ENCODE measurements around the gene SPOCK2. TPM values are rescaled to one million over a fixed set of nuclear protein-coding genes. Genes with fewer than 3 reads are reported as not detected.
"Not testable (repeated sequence)": the region's sequence is repeated elsewhere in the genome, so short reads cannot be mapped to it uniquely, and the experiment has no call there.

Gene SPOCK2, protein sequence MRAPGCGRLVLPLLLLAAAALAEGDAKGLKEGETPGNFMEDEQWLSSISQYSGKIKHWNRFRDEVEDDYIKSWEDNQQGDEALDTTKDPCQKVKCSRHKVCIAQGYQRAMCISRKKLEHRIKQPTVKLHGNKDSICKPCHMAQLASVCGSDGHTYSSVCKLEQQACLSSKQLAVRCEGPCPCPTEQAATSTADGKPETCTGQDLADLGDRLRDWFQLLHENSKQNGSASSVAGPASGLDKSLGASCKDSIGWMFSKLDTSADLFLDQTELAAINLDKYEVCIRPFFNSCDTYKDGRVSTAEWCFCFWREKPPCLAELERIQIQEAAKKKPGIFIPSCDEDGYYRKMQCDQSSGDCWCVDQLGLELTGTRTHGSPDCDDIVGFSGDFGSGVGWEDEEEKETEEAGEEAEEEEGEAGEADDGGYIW
- total RNA-seq: 139 and 142 TPM in 2 replicates

DNA sequence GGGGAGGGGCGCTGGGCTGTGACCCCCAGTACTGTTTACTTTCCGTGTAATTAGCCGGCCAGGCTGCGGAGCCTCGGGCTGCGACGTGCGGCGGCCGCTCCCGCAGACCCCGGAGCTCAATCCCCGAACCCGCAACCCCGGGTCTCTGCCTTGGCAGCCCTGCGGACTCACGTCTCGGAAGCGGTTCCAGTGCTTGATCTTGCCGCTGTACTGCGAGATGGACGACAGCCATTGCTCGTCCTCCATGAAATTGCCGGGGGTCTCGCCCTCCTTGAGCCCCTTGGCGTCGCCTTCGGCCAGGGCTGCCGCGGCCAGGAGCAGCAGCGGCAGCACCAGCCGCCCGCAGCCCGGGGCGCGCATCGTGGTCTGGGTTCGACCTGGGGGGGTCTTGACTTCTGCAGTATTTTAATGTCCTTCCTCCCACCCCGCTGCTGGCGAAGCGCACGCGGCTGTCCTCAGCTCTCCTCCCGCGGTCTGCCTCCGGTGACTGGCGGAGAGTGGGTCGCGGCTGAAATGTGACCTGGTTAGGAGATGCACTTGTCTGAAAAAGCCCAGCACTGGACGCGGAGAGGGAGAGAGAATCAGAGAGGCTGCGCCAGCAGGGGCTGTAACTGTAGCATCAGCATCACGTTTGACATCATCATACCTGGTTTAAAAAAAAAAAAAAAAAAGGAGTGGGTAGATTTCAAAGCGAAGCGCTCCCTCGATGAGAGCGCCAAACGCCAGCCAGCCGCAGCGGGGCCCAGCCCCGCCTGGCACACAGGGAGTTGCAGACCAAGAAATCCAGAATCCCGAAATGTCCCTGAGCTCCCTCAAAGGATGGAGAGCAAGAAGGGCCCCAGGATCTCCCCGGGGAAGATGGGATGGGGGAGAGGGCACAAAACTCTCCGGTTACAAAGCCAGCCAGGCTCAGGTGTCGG lies at the start of gene SPOCK2:
Gene SPOCK2, minus strand, starts transcription at position 583 of the 920 bp plus-strand sequence. Its CDS starts 223 bp downstream, at position 360.
- DNase-seq (ENCODE audit: low spot score): peak; percentile 65
- no peaks in the 10 kb centered on the region for H3K9me3 Mint-ChIP-seq
- H3K36me3 Mint-ChIP-seq (ENCODE audit: low read depth): peaks cover 23% of the 10 kb centered on the region
- H3K4me3 Mint-ChIP-seq: peak within 1 kb of the TSS; percentile 99
- peak within 1 kb of the TSS; percentile 99 for H3K27ac Mint-ChIP-seq
- H3K4me1 Mint-ChIP-seq (ENCODE audit: low read depth): peaks cover 65% of the 10 kb centered on the region
- intact Hi-C loops (cut with micrococcal nuclease): loop anchor here (1.0 to 10.0 kb wide), 10 partner anchors 8 to 1077 kb away; partner anchors contain the start of genes DDIT4, ECD, FAM149B1 and VSIR
- H3K27me3 Mint-ChIP-seq (ENCODE audit: insufficient read depth): no peaks in the 10 kb centered on the region

- Mint-ChIP-seq H3K4me1 (ENCODE audit: low read depth) (peaks cover 36% of the 10 kb centered on the region), H3K36me3 (ENCODE audit: low read depth) (peaks cover 18% of the 10 kb centered on the region), H3K4me3 (no peak overlapping the region), H3K9me3 (no peaks in the 10 kb centered on the region), H3K27ac (no peak overlapping the region), H3K27me3 (ENCODE audit: insufficient read depth) (no peaks in the 10 kb centered on the region)
- intact Hi-C loops (cut with micrococcal nuclease): no loop called here
- DNase-seq (ENCODE audit: low spot score): no peak
Observed at GRCh38 chr10:72137583-72137982, 49.2 kb upstream of the SPOCK2 start.

DNA sequence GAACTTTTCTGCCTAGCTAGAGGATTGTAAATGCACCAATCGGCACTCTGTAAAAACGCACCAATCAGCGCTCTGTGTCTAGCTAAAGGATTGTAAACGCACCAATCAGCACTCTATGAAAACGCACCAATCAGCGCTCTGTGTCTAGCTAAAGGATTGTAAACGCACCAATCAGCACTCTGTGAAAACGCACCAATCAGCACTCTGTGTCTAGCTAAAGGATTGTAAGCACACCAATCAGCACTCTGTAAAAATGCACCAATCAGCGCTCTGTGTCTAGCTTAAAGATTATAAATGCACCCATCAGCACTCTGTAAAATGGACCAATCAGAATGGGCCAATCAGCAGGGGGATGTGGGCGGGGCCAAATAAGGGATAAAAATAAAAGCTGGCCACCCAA lies 47.9 kb upstream of the SPOCK2 start:
- DNase-seq (ENCODE audit: low spot score); H3K27ac Mint-ChIP-seq; intact Hi-C loops (cut with micrococcal nuclease); H3K9me3 Mint-ChIP-seq; H3K27me3 Mint-ChIP-seq (ENCODE audit: insufficient read depth); H3K4me3 Mint-ChIP-seq: not testable (repeated sequence)
- Mint-ChIP-seq H3K4me1 (ENCODE audit: low read depth) (peaks cover 36% of the 10 kb centered on the region), H3K36me3 (ENCODE audit: low read depth) (peaks cover 18% of the 10 kb centered on the region)

- no peak for DNase-seq (ENCODE audit: low spot score)
- Mint-ChIP-seq H3K9me3 (no peaks in the 10 kb centered on the region), H3K27ac (peak overlapping the region; percentile 62), H3K4me1 (ENCODE audit: low read depth) (peaks cover 32% of the 10 kb centered on the region), H3K4me3 (peak overlapping the region; percentile 5), H3K36me3 (ENCODE audit: low read depth) (peaks cover 18% of the 10 kb centered on the region), H3K27me3 (ENCODE audit: insufficient read depth) (no peaks in the 10 kb centered on the region)
- intact Hi-C loops (cut with micrococcal nuclease): no loop called here
Observed at GRCh38 chr10:72134785-72135767, 46.7 kb upstream of the SPOCK2 start.

- intact Hi-C loops (cut with micrococcal nuclease): loop anchor here (2.0 kb wide), 1 partner anchor 89 kb away; no protein-coding TSS in a partner anchor
- H3K27ac Mint-ChIP-seq: peak overlapping the region; percentile 1
- DNase-seq (ENCODE audit: low spot score): no peak
- no peaks in the 10 kb centered on the region for H3K9me3 Mint-ChIP-seq
- no peak overlapping the region for H3K4me3 Mint-ChIP-seq
- peaks cover 20% of the 10 kb centered on the region for H3K36me3 Mint-ChIP-seq (ENCODE audit: low read depth)
- peaks cover 29% of the 10 kb centered on the region for H3K4me1 Mint-ChIP-seq (ENCODE audit: low read depth)
- no peaks in the 10 kb centered on the region for H3K27me3 Mint-ChIP-seq (ENCODE audit: insufficient read depth)
Observed at GRCh38 chr10:72133517-72133916, 45.2 kb upstream of the SPOCK2 start.

- Mint-ChIP-seq H3K27me3 (ENCODE audit: insufficient read depth) (no peaks in the 10 kb centered on the region), H3K4me1 (ENCODE audit: low read depth) (peaks cover 29% of the 10 kb centered on the region), H3K27ac (no peak overlapping the region), H3K36me3 (ENCODE audit: low read depth) (peaks cover 23% of the 10 kb centered on the region), H3K9me3 (no peaks in the 10 kb centered on the region), H3K4me3 (no peak overlapping the region)
- intact Hi-C loops (cut with micrococcal nuclease): loop anchor here (2.0 kb wide), 1 partner anchor 90 kb away; no protein-coding TSS in a partner anchor
- no peak for DNase-seq (ENCODE audit: low spot score)
Observed at GRCh38 chr10:72132854-72133253, 44.5 kb upstream of the SPOCK2 start.

- no peak for DNase-seq (ENCODE audit: low spot score)
- H3K4me1 Mint-ChIP-seq (ENCODE audit: low read depth): peaks cover 26% of the 10 kb centered on the region
- H3K36me3 Mint-ChIP-seq (ENCODE audit: low read depth): peaks cover 18% of the 10 kb centered on the region
- no peak overlapping the region for H3K27ac Mint-ChIP-seq
- intact Hi-C loops (cut with micrococcal nuclease): loop anchor here (2.0 kb wide), 2 partner anchors 201 to 213 kb away; no protein-coding TSS in a partner anchor
- no peak overlapping the region for H3K4me3 Mint-ChIP-seq
- no peaks in the 10 kb centered on the region for H3K9me3 Mint-ChIP-seq
- no peaks in the 10 kb centered on the region for H3K27me3 Mint-ChIP-seq (ENCODE audit: insufficient read depth)
Observed at GRCh38 chr10:72127571-72127970, 39.2 kb upstream of the SPOCK2 start.

- H3K27me3 Mint-ChIP-seq (ENCODE audit: insufficient read depth): no peaks in the 10 kb centered on the region
- peaks cover 33% of the 10 kb centered on the region for H3K4me1 Mint-ChIP-seq (ENCODE audit: low read depth)
- H3K9me3 Mint-ChIP-seq: no peaks in the 10 kb centered on the region
- no peak overlapping the region for H3K27ac Mint-ChIP-seq
- intact Hi-C loops (cut with micrococcal nuclease): loop anchor here (1.0 to 2.0 kb wide), 3 partner anchors 95 to 214 kb away; no protein-coding TSS in a partner anchor
- DNase-seq (ENCODE audit: low spot score): no peak
- H3K4me3 Mint-ChIP-seq: no peak overlapping the region
- peaks cover 19% of the 10 kb centered on the region for H3K36me3 Mint-ChIP-seq (ENCODE audit: low read depth)
Observed at GRCh38 chr10:72126872-72127232, 38.5 kb upstream of the SPOCK2 start.

DNA sequence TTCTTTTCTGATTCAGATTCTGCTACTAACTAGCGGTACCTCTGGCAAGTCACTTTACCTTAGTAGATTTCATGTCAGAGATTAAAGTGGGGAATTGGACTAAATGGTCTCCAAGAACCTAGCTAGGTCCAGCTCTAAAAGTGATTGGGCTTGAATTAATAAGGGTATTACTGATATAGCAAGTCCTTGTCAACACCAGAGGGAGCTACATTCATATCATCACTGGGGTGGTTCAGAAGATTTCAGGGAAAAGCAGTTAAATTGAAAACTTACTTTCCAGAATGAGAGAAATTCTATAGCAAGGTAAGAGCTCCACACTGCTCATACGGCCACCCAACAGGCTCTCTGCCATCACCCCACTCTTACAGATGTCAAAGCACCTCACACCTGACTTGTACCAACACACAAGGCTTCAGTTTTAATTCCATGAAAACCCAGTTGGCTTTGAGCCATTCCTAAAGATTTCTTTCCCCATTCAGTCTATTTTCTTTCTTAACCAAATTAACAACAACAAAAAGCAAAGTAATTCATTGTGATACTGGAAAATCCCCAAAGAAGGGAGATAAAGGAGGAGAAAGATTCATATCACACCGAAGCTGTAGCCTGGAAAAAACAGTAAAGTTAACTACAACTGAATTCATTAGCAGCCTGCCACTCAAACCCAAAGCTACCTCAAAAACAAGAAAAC lies 38.0 kb upstream of the SPOCK2 start:
- Mint-ChIP-seq H3K27me3 (ENCODE audit: insufficient read depth) (no peaks in the 10 kb centered on the region), H3K9me3 (no peaks in the 10 kb centered on the region), H3K4me3 (no peak overlapping the region), H3K27ac (no peak overlapping the region), H3K36me3 (ENCODE audit: low read depth) (peaks cover 24% of the 10 kb centered on the region), H3K4me1 (ENCODE audit: low read depth) (peaks cover 39% of the 10 kb centered on the region)
- intact Hi-C loops (cut with micrococcal nuclease): loop anchor here (1.0 to 2.0 kb wide), 3 partner anchors 96 to 214 kb away; no protein-coding TSS in a partner anchor
- no peak for DNase-seq (ENCODE audit: low spot score)

- Mint-ChIP-seq H3K36me3 (ENCODE audit: low read depth) (peaks cover 24% of the 10 kb centered on the region), H3K27ac (no peak overlapping the region), H3K4me1 (ENCODE audit: low read depth) (peaks cover 39% of the 10 kb centered on the region), H3K4me3 (no peak overlapping the region), H3K9me3 (no peaks in the 10 kb centered on the region), H3K27me3 (ENCODE audit: insufficient read depth) (no peaks in the 10 kb centered on the region)
- no peak for DNase-seq (ENCODE audit: low spot score)
- intact Hi-C loops (cut with micrococcal nuclease): loop anchor here (5.0 kb wide), 1 partner anchor 38 kb away; the partner anchor contains the start of gene SPOCK2
Observed at GRCh38 chr10:72124989-72125388, 36.6 kb upstream of the SPOCK2 start.

DNA sequence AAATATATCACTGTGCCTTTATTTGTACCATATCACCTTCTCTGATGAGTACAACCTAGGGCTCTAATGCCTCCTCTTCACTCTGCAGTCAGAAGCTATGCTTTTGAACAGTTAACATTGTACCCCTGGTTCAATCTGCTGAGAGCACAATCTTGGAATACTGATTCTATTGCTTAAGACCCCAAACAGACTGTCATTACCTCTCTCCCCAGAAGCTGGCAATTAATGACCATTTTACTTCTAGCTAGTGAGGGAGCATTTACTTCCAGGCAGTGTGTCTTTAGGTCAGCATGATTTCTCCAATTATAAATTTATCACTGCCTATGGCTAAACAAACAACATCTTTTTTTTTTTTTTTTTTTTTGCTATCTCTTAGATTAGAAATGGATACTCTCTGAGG lies 36.0 kb upstream of the SPOCK2 start:
- no peaks in the 10 kb centered on the region for H3K9me3 Mint-ChIP-seq
- no peak overlapping the region for H3K27ac Mint-ChIP-seq
- no peaks in the 10 kb centered on the region for H3K27me3 Mint-ChIP-seq (ENCODE audit: insufficient read depth)
- peaks cover 26% of the 10 kb centered on the region for H3K36me3 Mint-ChIP-seq (ENCODE audit: low read depth)
- H3K4me3 Mint-ChIP-seq: no peak overlapping the region
- intact Hi-C loops (cut with micrococcal nuclease): loop anchor here (5.0 kb wide), 1 partner anchor 37 kb away; the partner anchor contains the start of gene SPOCK2
- DNase-seq (ENCODE audit: low spot score): no peak
- H3K4me1 Mint-ChIP-seq (ENCODE audit: low read depth): peaks cover 39% of the 10 kb centered on the region

Data from activated T-helper 1 cell treated with anti-CD3 and anti-CD28 coated beads, Interleukin-12 subunit alpha, Interleukin-12 subunit beta, Interleukin-2, Interleukin-4 antibody, amounts not matched to agents 30 ng/mL and 10 ng/mL and 1 ng/mL, durations not matched to agents 14 hours and 24 hours and 36 hours (primary cell).